HL-60 (cell line): ENCODE data around the gene MED9.

Source experiments
- DNase-seq, 2 experiments: peaks; one replicate each; pipeline ENCODE4 v3.0.0-alpha.2; 2010 to 2020; ENCODE audit warnings: low read depth in 1 of 2, low spot score in 1 of 2
- H3K27ac ChIP-seq: fragments of 250-450 bp; sonication (Bioruptor Pico); replicated peaks from 2 replicates; pipeline ENCODE4 v1.5.1; 2020; ENCODE audit warnings: mild to moderate bottlenecking, moderate library complexity
- H3K27me3 ChIP-seq: fragments of 250-450 bp; sonication (Bioruptor Pico); 2 replicates; pipeline ENCODE4 v1.5.1; 2021; ENCODE audit warnings: mild to moderate bottlenecking, moderate library complexity; ENCODE audit not compliant: insufficient read depth, poor library complexity, severe bottlenecking
- H3K4me3 ChIP-seq: replicated peaks from 2 replicates; pipeline ENCODE4 v1.5.1; 2011; ENCODE audit warnings: mild to moderate bottlenecking, control low read depth, low read length; ENCODE audit not compliant: insufficient read depth
- CTCF ChIP-seq: IDR thresholded peaks from one replicate; pipeline ENCODE4 v1.5.1; 2011; ENCODE audit warnings: low read length, control low read depth, inconsistent platforms; ENCODE audit not compliant: insufficient read depth
- GABPA ChIP-seq: IDR thresholded peaks from 2 replicates; pipeline ENCODE4 v1.6.1; 2012; ENCODE audit warnings: low read depth
- POLR2AphosphoS5 ChIP-seq: IDR thresholded peaks from 2 replicates; pipeline ENCODE4 v1.6.1; 2012; ENCODE audit warnings: low read depth
- REST ChIP-seq: IDR thresholded peaks from 2 replicates; pipeline ENCODE4 v1.6.1; 2012; ENCODE audit warnings: low read depth; ENCODE audit not compliant: insufficient replicate concordance
- SPI1 ChIP-seq: IDR thresholded peaks from 2 replicates; pipeline ENCODE4 v1.6.1; 2012; ENCODE audit warnings: low read depth, mild to moderate bottlenecking, borderline replicate concordance

The MED9 gene

GRCh38 chr17:17491031-17491471, 14.3 kb downstream of the MED9 start:
- H3K27me3 ChIP-seq, result no peaks in the 10 kb centered on the region
- no peak for DNase-seq
- H3K27ac ChIP-seq, result no peak overlapping the region
- TF ChIP-seq GABPA (no peak), CTCF (no peak), POLR2AphosphoS5 (no peak)
- H3K4me3 ChIP-seq, result no peak overlapping the region

- no peak overlapping the region for H3K27ac ChIP-seq
- no peaks in the 10 kb centered on the region for H3K27me3 ChIP-seq
- H3K4me3 ChIP-seq, result no peak overlapping the region
- no peak for DNase-seq
- TF ChIP-seq REST (no peak), GABPA (no peak), POLR2AphosphoS5 (no peak), SPI1 (no peak), CTCF (no peak)
Measured at GRCh38 chr17:17491546-17491988, 14.8 kb downstream of the MED9 start.

- no peak overlapping the region for H3K4me3 ChIP-seq
- no peaks in the 10 kb centered on the region for H3K27me3 ChIP-seq
- TF ChIP-seq SPI1 (no peak), GABPA (no peak), CTCF (no peak), REST (no peak), POLR2AphosphoS5 (no peak)
- DNase-seq, result no peak
- H3K27ac ChIP-seq, result no peak overlapping the region
Measured at GRCh38 chr17:17492085-17492484, 15.3 kb downstream of the MED9 start.

GRCh38 chr17:17492571-17492970, 15.8 kb downstream of the MED9 start:
- no peaks in the 10 kb centered on the region for H3K27me3 ChIP-seq
- H3K27ac ChIP-seq, result no peak overlapping the region
- no peak for DNase-seq
- no peak for TF ChIP-seq POLR2AphosphoS5
- TF ChIP-seq SPI1, result no peak
- no peak for TF ChIP-seq GABPA
- no peak for TF ChIP-seq REST
- no peak for TF ChIP-seq CTCF
- H3K4me3 ChIP-seq, result no peak overlapping the region
